SJCRH30 (cell line): ENCODE data around the gene CALN1. TPM values are rescaled to one million over a fixed set of nuclear protein-coding genes. Genes with fewer than 3 reads are reported as not detected.

Source experiments
- DNase-seq, 2 experiments: peaks; one replicate each; pipeline ENCODE4 v3.0.0-alpha.2; 2015 to 2020
- H3K27ac ChIP-seq: fragments of 250-450 bp; sonication (Bioruptor Pico); 2 replicates; pipeline ENCODE4 v1.5.1; 2020; ENCODE audit warnings: mild to moderate bottlenecking, moderate library complexity
- H3K27me3 ChIP-seq: fragments of 250-450 bp; sonication (Bioruptor Pico); 2 replicates; pipeline ENCODE4 v1.5.1; 2020; ENCODE audit warnings: mild to moderate bottlenecking, moderate library complexity
- H3K36me3 ChIP-seq: fragments of 250-450 bp; sonication (Bioruptor Pico); 2 replicates; pipeline ENCODE4 v1.5.1; 2020; ENCODE audit warnings: mild to moderate bottlenecking, moderate library complexity
- H3K4me1 ChIP-seq: fragments of 250-450 bp; sonication (Bioruptor Pico); 2 replicates; pipeline ENCODE4 v1.5.1; 2020; ENCODE audit warnings: mild to moderate bottlenecking, moderate library complexity
- H3K4me3 ChIP-seq: fragments of 250-450 bp; sonication (Bioruptor Pico); 2 replicates; pipeline ENCODE4 v1.5.1; 2020; ENCODE audit warnings: mild to moderate bottlenecking, moderate library complexity
- H3K9me3 ChIP-seq: fragments of 250-450 bp; sonication (Bioruptor Pico); replicated peaks from 2 replicates; pipeline ENCODE4 v1.5.1; 2020; ENCODE audit warnings: mild to moderate bottlenecking, moderate library complexity
- total RNA-seq: library from RNA; depleted of rRNA; stranded (reverse); fragments of >200 nt; shearing (Covaris generic); gene quantifications from 2 replicates; pipeline ENCODE4 v1.2.3, GENCODE V29; 2014

CALN1 gene
- total RNA-seq, 1 experiment from 2014 or later = 0.02 TPM

DNA sequence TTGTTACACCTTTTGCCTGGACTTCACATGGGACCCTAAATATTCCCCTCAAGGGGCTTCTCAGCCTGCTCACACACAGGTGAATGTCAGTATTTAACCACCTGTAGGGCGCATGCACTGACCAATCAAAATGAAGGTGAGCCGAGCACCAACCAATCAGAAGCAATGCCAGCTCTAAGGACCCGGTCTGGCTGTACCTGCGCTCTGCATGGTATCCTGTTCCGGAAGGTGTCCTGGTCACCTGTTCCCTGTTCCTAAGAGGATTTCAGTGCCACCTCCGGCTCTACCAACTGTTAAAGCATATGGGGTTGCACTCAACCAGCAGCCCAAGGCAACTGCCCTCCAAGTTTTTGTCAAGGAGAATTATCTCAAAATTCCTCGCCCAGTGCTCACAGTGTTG lies 18.4 kb upstream of the CALN1 start:
- H3K36me3 ChIP-seq = no peaks in the 10 kb centered on the region
- H3K9me3 ChIP-seq = no peaks in the 10 kb centered on the region
- H3K27me3 ChIP-seq = no peaks in the 10 kb centered on the region
- no peak overlapping the region for H3K4me3 ChIP-seq
- H3K27ac ChIP-seq = no peak overlapping the region
- no peak for DNase-seq
- peaks cover under 1% of the 10 kb centered on the region for H3K4me1 ChIP-seq

DNA sequence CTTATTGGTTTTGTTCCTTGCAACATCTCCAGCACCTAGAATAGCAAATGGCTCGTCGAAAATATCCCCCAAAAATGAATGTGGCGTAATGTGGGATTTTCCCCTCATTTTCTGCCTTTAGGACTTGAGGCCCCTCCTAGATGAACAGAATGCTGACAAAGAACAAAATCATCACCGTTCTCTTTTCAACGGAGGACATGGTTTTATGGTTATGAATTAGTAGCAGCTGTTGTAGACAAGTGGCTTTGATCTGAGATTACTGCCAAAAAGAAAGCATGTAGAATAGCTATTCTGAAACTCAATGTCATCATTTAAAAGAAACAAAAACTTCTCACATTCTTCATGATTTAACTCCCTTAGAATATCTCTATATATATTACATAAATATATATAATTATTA lies 17.2 kb upstream of the CALN1 start:
- H3K27me3 ChIP-seq = no peaks in the 10 kb centered on the region
- no peaks in the 10 kb centered on the region for H3K36me3 ChIP-seq
- no peak overlapping the region for H3K27ac ChIP-seq
- H3K4me3 ChIP-seq = no peak overlapping the region
- peak in 1 of 2 experiments; percentile 46 for DNase-seq
- no peaks in the 10 kb centered on the region; the same call in 1 of the 2 replicates for H3K4me1 ChIP-seq
- H3K9me3 ChIP-seq = no peaks in the 10 kb centered on the region

DNA sequence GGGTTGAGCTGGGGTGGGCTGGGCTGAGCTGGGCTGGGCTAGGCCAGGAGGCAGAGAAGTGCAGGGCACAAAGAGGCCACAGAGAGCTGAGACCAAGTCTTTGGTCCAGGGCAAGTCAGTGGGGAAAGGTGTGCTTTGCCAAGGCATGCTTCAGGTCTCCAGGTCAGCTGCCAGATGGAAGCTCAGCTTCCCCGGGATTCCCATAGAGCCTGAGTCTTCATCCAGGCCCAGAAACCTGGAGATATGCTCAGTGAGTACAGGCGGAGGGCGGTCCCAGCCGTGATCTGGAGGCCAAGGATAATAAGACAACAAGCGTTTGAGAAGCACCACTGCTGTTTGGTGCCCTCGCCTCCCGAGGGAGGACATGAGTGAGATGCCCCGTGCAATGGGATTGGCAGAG lies 4.7 kb upstream of the CALN1 start:
- Histone ChIP-seq H3K4me3 (no peak overlapping the region), H3K36me3 (no peaks in the 10 kb centered on the region), H3K9me3 (no peaks in the 10 kb centered on the region), H3K27me3 (no peaks in the 10 kb centered on the region), H3K4me1 (no peaks in the 10 kb centered on the region), H3K27ac (no peak overlapping the region)
- DNase-seq = no peak

DNA sequence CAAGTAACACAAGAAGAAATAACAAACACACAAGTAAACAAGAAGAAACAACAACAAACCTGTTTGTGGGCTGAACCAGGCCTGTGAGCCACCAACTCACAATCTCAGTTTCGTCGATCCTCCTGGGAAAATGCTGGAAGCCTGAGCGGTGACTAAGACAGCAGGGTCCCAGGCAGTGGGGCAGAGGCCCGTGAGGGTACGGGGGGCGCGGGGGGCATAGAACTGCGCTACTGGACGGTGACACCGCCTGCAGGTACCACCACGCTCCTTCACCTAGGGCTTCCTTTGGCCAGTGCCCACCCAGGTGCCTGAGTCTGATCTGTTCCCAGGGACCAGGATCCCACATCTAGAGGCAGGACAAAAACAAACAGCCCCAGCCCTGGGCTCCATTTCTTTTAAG lies 3.4 kb upstream of the CALN1 start:
- Histone ChIP-seq H3K27ac (no peak overlapping the region), H3K9me3 (no peaks in the 10 kb centered on the region), H3K4me1 (no peaks in the 10 kb centered on the region), H3K27me3 (no peaks in the 10 kb centered on the region), H3K36me3 (no peaks in the 10 kb centered on the region), H3K4me3 (no peak overlapping the region)
- no peak for DNase-seq

DNA sequence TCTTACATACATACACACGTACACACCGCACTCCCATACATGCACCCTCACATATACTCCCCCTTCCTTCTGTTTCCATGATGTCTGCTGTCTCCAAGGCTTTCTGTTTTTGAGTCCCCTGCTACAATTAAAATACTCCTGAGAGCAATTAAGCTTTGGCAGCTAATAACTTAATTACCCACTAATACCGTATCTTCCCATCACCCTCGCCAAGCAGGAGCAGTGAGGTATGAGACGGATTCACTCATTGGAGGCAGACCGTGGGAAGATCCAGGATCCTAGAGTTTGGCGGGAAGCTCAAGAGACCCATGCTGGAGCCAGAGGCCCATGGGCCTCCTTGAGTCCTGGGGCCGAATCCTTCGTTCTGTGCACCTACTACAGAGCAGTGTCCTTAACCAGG lies 1.7 kb upstream of the CALN1 start:
- no peak for DNase-seq
- Histone ChIP-seq H3K27me3 (no peaks in the 10 kb centered on the region), H3K4me3 (no peak overlapping the region), H3K4me1 (no peaks in the 10 kb centered on the region), H3K27ac (no peak overlapping the region), H3K9me3 (no peaks in the 10 kb centered on the region), H3K36me3 (no peaks in the 10 kb centered on the region)

DNA sequence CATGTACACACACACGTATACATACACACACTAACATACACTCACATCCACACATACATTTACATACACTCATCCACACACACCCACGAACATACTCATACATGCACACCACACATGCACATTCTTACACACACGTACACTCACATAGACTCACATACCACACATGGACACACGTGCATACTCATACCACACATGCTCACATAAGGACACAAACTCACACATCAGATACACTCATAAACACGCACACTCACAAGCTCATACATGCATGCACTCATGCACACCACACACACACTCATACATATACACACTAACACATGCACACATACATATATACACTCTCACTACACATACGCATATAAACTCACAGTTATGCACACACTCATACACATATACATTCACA lies 1.2 kb upstream of the CALN1 start:
- H3K4me1 ChIP-seq = no peaks in the 10 kb centered on the region
- no peaks in the 10 kb centered on the region for H3K9me3 ChIP-seq
- DNase-seq = no peak
- no peak overlapping the region for H3K27ac ChIP-seq
- H3K36me3 ChIP-seq = no peaks in the 10 kb centered on the region
- H3K27me3 ChIP-seq = no peaks in the 10 kb centered on the region
- H3K4me3 ChIP-seq = no peak overlapping the region

DNA sequence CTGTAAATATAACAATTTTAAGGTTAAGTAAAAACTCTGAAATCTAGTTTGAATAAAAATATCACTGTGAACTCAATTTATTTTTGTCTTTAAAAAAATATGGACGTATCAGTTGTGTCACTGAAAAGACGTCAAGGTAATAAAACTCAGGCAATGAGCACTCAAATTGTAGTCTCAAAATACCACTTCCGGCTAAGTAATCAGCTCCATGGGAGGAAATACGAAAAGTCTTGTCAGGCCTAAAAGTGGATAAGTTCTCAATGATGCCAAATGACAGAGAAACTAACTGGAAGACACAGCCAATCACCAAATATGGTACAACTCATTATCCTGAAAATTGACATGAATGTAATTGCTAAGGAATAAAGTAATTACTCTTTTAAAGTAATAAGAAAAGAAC lies 719 bp downstream of the CALN1 start:
- Histone ChIP-seq H3K27me3 (no peaks in the 10 kb centered on the region), H3K9me3 (no peaks in the 10 kb centered on the region), H3K36me3 (no peaks in the 10 kb centered on the region), H3K27ac (no peak overlapping the region), H3K4me1 (no peaks in the 10 kb centered on the region), H3K4me3 (no peak overlapping the region)
- DNase-seq = no peak

DNA sequence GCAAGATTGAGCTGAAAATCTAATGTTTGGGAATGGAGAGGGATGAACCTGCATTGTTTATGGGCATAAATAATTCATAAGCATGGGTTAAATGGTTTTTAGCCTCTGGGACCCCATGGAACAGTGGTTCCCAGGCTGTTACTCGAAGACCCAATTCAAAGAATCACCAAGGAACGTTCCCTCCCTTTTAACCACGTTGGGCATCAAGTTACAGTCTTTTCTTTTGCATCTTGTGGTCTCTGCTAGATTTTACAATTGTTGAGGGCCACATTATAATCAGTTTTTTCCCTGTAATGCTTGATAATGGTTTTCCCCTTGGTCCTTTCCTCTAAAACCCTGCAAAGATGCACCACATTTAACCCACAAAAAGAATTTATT lies 2.5 kb downstream of the CALN1 start:
- Histone ChIP-seq H3K4me3 (no peak overlapping the region), H3K27ac (no peak overlapping the region), H3K9me3 (no peaks in the 10 kb centered on the region), H3K36me3 (no peaks in the 10 kb centered on the region), H3K27me3 (no peaks in the 10 kb centered on the region), H3K4me1 (no peaks in the 10 kb centered on the region)
- no peak for DNase-seq

DNA sequence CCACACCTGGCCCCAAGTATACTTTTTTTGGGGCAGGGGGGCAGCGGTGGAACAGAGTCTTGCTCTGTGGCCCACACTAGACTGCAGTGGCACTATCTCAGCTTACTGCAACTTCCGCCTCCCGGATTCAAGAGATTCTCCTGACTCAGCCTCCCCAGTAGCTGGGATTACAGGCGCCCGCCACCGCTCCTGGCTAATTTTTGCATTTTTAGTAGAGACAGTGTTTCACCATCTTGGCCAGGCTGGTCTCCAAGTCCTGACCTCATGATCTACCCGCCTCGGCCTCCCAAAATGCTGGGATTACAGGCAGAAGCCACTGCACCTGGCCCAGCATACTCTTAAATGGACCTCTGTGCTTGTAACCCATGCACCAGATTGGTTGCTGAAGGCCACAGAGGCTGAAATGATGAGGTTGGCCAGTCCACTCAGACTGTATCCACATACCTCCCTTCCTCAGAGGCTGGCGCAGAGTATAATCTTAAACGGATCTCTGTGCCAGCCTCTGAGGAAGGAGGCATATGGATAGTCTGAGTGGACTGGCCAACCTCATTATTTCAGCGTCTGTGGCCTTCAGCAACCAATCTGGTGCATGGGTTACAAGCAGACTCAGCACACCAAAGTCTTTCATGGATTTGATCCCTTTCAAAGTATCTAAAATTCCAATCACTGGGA lies 3.0 kb downstream of the CALN1 start:
- no peaks in the 10 kb centered on the region for H3K4me1 ChIP-seq
- DNase-seq = no peak
- H3K27ac ChIP-seq = no peak overlapping the region
- H3K4me3 ChIP-seq = no peak overlapping the region
- H3K27me3 ChIP-seq = no peaks in the 10 kb centered on the region
- no peaks in the 10 kb centered on the region for H3K9me3 ChIP-seq
- no peaks in the 10 kb centered on the region for H3K36me3 ChIP-seq

DNA sequence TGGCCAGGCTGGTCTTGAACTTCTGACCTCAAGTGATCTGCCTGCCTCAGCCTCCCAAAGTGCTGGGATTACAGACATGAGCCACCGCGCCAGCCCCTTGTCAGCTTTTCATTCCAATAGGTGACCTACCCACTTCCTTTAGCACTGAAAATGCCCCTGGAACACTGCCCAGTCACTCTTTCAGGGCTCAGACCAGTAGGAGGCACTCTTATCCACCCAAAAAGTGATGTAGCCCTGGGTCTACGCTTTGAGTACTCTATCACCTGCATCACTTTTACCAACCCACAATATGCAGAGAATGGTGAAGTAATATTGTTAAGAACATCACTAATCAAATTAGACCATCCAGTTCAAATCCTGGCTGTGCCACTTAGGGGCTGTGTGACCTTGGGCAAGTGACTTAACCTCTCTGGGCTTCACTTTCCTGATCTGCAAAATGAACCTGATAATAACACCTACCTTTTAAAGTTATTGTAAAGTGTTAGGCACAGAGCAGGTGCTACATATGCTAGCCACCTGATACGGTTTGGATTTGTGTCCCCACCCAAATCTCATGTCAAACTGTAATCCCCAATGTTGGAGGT lies 5.2 kb downstream of the CALN1 start:
- Histone ChIP-seq H3K27ac (no peak overlapping the region), H3K4me3 (no peak overlapping the region), H3K4me1 (no peaks in the 10 kb centered on the region), H3K9me3 (no peaks in the 10 kb centered on the region), H3K36me3 (no peaks in the 10 kb centered on the region), H3K27me3 (no peaks in the 10 kb centered on the region)
- no peak for DNase-seq

DNA sequence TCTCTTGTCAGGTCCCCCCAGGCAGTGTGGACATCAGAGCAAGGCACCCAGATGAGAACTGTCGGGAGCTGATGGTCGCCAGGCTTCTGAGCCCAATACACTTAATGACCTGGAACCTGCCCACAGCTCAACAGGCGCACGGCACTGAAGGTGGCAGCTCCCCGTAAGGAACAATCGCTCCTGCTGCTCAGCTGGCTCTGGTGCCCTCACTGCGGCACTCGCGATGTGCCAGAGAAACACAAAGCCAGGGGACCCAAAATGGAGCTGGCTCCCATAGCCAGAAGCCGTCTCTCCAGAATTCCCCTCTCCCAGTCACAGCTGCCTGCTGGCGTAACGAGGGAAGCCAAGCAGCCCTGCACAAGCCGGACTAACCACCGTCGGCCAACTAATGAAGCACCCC lies 6.3 kb downstream of the CALN1 start:
- Histone ChIP-seq H3K9me3 (no peaks in the 10 kb centered on the region), H3K4me1 (no peaks in the 10 kb centered on the region), H3K27me3 (no peaks in the 10 kb centered on the region), H3K36me3 (no peaks in the 10 kb centered on the region), H3K4me3 (no peak overlapping the region), H3K27ac (no peak overlapping the region)
- no peak for DNase-seq

DNA sequence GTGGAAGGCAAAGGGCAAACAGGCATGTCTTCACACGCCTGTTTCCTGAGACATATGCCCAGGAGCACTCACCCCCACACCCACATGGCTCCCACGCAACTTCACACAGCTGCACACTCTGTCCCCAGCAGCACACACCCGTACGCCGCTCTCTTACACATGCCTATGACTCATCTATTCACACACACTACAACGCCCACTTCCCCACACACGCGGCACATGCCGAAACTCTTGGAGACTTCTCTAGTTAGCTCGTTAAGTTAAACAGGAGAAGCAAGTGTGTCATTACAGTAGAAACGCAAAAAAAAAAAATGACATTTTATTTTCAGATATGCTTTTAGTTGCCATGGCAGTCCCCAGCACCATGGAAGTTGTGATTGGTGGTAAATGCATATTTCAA lies 6.7 kb downstream of the CALN1 start:
- Histone ChIP-seq H3K9me3 (no peaks in the 10 kb centered on the region), H3K4me1 (no peaks in the 10 kb centered on the region), H3K4me3 (no peak overlapping the region), H3K27me3 (no peaks in the 10 kb centered on the region), H3K27ac (no peak overlapping the region), H3K36me3 (no peaks in the 10 kb centered on the region)
- DNase-seq = no peak

DNA sequence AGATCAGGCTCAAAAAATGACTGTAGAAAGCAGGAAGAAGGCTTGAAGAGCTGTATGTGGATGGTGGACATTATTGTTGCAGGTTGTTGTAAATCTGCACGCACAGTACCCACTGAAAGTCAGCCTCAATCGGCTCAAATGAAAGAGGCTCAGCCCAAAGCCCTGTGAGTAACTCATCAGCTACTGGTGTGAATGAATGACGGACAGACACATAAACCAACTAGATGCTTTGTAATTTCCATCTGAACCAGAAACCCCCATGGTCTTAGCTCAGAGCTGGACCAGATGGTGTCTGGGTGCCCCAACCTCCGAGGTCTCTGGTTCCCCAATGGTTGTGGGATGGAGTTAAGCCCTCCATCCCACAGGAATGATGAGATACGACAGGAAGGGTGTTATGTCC lies 7.4 kb downstream of the CALN1 start:
- H3K36me3 ChIP-seq = no peaks in the 10 kb centered on the region
- no peak overlapping the region for H3K27ac ChIP-seq
- no peaks in the 10 kb centered on the region for H3K9me3 ChIP-seq
- no peak for DNase-seq
- no peak overlapping the region for H3K4me3 ChIP-seq
- H3K27me3 ChIP-seq = no peaks in the 10 kb centered on the region
- no peaks in the 10 kb centered on the region for H3K4me1 ChIP-seq

DNA sequence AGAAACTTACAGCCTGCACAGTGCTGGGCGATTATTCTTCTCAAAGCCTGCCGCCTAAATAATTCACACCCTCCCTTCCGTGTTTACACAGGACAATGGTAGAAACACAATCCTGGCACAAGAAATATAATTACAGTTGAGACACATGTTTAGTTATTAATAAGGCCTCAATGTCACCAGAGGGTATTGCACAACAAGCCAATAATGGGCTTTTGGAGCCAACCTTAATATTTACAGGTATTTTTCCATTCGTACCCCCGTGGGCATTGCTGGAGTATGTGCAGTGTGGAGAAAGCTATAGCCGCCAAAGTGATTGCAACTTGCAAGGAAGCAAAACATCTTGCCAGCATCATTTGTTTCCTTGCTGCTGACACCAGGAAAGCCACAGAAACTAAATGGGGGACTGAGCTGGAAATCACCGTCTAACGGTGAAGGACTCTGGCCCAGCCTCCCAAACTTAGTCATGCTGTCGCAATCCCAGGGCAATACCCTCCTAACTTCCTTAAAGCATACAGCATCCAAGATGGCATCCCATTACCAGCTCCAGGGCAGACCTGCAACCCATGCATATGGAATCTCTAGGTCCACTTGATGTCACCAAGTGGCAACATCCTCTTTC lies 8.6 kb downstream of the CALN1 start:
- no peak for DNase-seq
- Histone ChIP-seq H3K27ac (no peak overlapping the region), H3K27me3 (no peaks in the 10 kb centered on the region), H3K4me1 (no peaks in the 10 kb centered on the region), H3K36me3 (no peaks in the 10 kb centered on the region), H3K9me3 (no peaks in the 10 kb centered on the region), H3K4me3 (no peak overlapping the region)

DNA sequence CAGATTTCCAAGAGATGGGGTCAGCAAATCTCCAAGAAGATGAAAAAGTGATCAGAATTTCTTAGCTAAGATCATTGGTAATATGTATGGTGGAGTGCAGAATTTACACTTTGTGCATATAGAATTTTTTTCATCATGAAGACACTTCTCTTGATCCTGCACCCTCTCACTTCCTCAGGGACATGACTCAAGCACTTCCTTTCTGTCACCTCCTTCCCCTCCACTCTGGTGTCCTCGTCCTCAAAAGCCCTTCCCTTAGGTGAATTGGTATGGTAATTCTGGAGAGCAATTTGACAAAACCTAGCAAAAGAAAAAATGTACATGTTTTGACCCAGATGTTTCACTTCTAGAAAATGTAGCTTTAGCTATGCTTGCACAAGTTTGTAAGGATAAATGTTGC lies 18.1 kb downstream of the CALN1 start:
- no peak overlapping the region for H3K27ac ChIP-seq
- 0 out of 2 replicates have a peak, but pooled peaks cover 3% of the 10 kb centered on the region for H3K27me3 ChIP-seq
- DNase-seq = no peak
- H3K9me3 ChIP-seq = no peaks in the 10 kb centered on the region
- no peaks in the 10 kb centered on the region for H3K36me3 ChIP-seq
- no peaks in the 10 kb centered on the region for H3K4me1 ChIP-seq
- no peak overlapping the region for H3K4me3 ChIP-seq
